RWPE1 (cell line): ENCODE data around the gene CLDN6.

Experiments
- CTCF ChIA-PET: fragments of 350-600 bp; sonication (Branson Sonifier 250); formaldehyde crosslinking; extraction: SDS; loops from one replicate; lab custom pipeline; 2021; lab: Yijun Ruan, JAX
- POLR2A ChIA-PET: fragments of 400-600 bp; formaldehyde crosslinking; extraction: SDS; loops from one replicate; lab custom pipeline; 2020; ENCODE audit warnings: antibody characterized with exemption; ENCODE audit not compliant: low non-redundant PET; lab: Yijun Ruan, JAX
- DNase-seq: peaks from one replicate; pipeline ENCODE4 v3.0.0; 2012; ENCODE audit warnings: low spot score
- H3K27ac ChIP-seq: fragments of 450-650 bp; 2 replicates; pipeline ENCODE4 v1.5.1; 2017
- CTCF ChIP-seq: fragments of 450-650 bp; conservative IDR thresholded peaks from 2 replicates; pipeline ENCODE4 v1.5.1; 2017; ENCODE audit warnings: low read depth, mild to moderate bottlenecking

Gene CLDN6, protein sequence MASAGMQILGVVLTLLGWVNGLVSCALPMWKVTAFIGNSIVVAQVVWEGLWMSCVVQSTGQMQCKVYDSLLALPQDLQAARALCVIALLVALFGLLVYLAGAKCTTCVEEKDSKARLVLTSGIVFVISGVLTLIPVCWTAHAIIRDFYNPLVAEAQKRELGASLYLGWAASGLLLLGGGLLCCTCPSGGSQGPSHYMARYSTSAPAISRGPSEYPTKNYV

GRCh38 chr16:3017794-3018506 lies at the start of gene CLDN6:
Gene CLDN6 (minus strand): TSS chr16:3018183. CDS start chr16:3016021, 2,162 bp downstream.
- POLR2A ChIA-PET: no interaction called here
- DNase-seq: no peak
- CTCF ChIA-PET: no interaction called here
- TF ChIP-seq CTCF: no peak
- H3K27ac ChIP-seq: no peak within 1 kb of the TSS

GRCh38 chr16:3066440-3066748 lies 48.4 kb upstream of the CLDN6 start:
- ChIA-PET POLR2A (no interaction called here), CTCF (interaction anchor here (0.9 kb wide), 1 partner anchor 30 kb away, joined by 3 read pairs; no protein-coding TSS in a partner anchor)
- H3K27ac ChIP-seq: no peak overlapping the region
- no peak for TF ChIP-seq CTCF
- DNase-seq: no peak

DNA sequence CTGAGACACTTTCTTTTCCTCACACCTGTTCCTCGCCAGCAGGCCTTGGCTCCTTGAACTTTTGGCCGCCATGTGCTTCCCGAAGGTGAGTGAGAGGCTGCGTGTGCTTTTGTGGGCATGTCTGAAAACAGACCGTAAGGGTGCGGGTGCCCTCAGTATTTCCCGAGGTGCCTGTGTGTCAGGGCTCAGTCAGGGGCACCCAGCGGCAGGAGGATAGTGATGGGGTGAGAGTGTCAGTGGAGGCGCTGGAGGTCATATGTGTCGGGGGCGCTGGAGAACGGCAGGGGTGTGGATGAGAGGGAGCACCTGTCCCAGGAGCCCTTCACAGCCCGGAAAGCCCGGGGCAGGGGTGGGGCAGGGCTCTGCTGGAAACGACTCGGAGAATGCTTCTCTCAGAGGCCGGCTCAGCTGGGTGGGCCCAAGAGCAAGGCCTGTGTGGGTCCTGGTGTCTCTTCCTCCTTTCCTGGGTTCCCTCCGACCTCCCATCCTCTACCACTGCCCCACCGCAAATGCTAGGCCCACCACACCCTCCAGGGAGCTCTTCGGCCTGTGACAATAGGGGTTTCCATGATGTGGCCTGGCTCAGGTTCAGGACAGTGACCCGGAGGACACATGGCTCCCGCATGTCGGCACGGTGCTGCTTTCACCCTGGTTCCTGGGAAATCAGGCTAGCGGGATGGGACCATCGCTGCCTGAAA lies 47.9 kb upstream of the CLDN6 start:
- ChIA-PET CTCF (interaction anchor here (0.5 to 0.9 kb wide), 2 partner anchors 31 to 99 kb away, joined by 3 to 4 read pairs; no protein-coding TSS in a partner anchor), POLR2A (no interaction called here)
- no peak for TF ChIP-seq CTCF
- no peak for DNase-seq
- peak overlapping the region; percentile 48 for H3K27ac ChIP-seq

- DNase-seq: peak; percentile 56
- CTCF ChIA-PET: interaction anchor here (0.5 kb wide), 1 partner anchor 100 kb away, joined by 4 read pairs; no protein-coding TSS in a partner anchor
- peak within 1 kb of the TSS; percentile 48 for H3K27ac ChIP-seq
- POLR2A ChIA-PET: no interaction called here
- no peak for TF ChIP-seq CTCF
Measured at GRCh38 chr16:3065069-3065741, 47.2 kb upstream of the CLDN6 start, which contains the start of gene IL32. Gene IL32 (plus strand): TSS chr16:3065640. CDS start chr16:3065812, 172 bp downstream.

DNA sequence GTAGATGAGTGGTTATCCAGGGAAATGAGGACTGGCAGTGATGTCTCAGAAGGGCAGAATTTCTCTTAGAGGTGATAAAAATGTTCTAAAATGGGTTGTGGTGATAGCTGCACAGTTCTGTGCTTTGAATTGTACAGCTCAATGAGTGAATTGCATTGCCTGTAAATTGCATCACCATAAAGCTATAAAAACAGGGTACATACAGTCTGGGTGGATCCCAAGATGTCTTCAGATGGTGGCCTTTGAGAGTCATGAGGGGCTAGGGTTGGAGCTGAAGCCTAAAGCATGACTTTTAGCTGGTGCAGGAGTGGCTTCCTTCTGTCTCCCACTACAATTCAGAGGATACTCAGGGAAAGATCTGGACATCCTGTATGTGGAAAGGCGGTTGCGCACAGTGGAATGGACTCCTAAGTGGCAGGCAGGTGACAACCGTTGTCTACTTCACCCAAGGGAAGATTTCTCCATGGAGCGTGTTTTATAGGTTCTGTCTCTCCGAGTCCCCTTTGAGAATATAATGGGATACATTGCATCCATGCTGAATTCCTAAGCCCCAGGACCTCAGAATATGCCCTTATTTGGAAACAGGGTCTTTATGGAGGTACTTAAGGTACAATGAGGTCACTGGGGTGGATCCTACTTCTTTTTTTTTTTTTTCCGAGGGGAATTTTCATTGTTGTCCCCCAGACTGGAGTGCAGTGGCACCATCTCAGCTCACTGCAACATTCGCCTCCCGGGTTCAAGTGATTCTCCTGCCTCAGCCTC lies 45.8 kb upstream of the CLDN6 start:
- no peak overlapping the region for H3K27ac ChIP-seq
- ChIA-PET CTCF (interaction anchor here (0.7 kb wide), 2 partner anchors 34 to 65 kb away, joined by 3 read pairs; no protein-coding TSS in a partner anchor), POLR2A (interaction anchor here (0.7 kb wide), 1 partner anchor 71 kb away, joined by 3 read pairs; the partner anchor contains the start of gene ZNF213)
- no peak for TF ChIP-seq CTCF
- DNase-seq: no peak
